Activated naive CD4-positive, alpha-beta T cell treated with Interleukin-2 at 50 U/mL for 16 hours (primary cell): Measurements from ENCODE around the gene SEZ6L.

Source experiments
- DNase-seq: peaks from one replicate; pipeline ENCODE4 v3.0.0-alpha.2; 2020

The SEZ6L gene

DNA sequence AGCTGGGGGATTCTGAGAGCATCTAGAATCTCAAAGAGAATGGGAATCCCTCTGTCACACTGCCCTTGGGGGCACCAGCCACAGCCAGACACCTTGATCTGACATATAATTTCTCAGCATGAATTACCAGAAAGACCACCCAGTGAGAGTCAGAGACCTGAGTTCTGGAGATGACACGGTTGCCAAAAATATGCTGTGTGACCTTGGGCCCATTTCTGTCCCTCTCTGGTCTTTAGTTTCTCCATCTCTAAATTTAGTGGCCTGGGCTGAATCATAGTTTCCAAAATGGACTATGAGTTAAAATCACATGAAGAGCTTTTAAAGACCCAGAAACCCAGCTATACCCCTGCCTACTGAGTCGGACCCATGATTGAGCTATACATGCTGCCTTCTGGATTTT lies 15.9 kb downstream of the SEZ6L start:
- DNase-seq: no peak

DNA sequence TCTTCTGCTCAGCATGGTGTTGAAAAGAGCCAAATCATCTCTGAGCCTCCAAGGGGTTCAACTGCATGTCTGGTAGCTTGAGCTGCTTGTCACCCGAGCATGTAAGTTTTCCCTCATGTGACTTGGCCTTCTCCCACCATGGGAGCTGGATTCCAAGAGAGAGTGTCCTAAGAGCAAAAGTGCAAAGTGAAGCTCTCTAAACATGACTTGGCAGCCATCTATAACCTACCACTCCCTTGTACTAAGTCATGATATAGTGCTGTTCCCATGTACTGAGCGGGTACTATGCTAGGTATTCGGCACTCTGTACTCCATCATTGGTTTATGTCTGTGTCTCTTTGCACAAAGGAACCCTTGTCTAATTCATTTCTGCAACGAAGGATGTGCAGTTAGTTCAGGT lies 19.1 kb downstream of the SEZ6L start:
- DNase-seq: no peak

DNA sequence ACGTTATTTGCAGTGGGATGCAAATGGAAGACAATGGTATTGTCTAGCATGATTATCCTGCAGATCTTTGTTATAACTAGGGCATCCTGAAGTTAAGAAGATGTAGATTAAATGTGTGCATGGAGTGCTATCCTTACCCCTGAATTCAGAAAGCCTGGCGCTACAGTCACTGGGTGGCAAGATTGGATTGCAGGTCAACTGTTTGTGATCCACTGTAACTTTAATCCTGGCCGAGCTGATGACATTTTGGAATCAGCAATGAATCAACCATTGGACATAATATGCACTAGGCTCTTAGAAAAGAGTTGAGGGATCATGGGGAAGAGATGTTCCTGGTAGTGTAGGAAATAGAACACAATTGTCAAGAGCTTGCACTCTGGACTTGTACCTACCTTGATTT lies 25.1 kb downstream of the SEZ6L start:
- DNase-seq: no peak

DNA sequence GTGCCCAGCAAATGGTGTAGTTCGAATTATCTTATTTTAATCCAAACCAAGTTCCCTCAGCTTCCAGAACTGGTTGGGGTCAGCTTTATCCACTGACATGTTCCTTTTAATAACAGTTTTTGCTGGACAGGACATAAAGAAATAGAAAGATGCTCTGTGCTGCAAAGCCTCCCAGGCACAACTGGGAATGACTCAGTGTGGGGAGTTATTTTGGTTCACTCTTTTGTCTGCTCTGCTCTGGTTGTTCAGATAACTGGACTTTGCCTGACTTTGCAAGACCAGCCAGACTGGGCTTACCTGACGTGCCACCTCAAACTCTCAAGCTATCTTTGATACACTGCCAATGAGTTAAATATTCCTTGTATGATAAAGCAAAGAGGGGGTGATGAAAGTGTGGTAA lies 25.6 kb downstream of the SEZ6L start:
- no peak for DNase-seq

DNA sequence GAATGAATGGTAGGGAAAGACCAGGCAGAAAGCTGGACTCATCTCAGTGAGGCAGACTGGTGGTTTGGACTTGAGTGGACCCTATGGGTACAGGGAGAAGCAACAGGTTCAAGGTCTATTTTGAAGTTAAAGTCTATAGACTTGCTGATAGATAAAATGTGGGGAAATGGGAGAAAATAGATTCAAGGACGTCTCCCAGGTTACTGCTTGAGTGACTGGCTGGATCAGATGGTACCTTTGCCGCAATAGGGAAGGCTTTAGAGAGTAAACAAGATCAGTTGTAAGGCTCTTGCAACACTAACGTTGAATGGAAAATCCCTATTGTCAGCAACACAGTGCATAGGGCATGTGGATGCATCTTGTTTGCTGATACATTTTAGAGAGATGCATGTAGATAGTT lies 27.4 kb downstream of the SEZ6L start:
- DNase-seq: no peak

DNA sequence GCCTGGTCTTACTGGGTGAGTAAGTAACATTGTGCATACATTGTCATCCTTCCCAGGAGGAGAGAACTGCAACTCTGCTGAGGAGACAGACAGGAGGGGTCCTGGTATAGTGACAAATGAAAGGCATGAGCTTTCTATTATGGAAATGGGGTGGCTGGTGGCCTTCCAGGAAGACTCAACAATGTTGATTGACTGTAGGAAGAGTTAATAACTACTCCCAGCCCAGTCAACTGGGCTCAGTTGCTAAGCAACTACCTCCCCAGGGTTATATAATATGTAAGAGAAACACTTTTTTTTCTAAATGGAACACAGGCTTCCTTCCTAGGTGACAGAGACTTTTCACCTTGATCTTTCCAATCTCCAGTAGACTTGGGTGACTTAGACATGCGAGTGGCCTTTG lies 28.2 kb downstream of the SEZ6L start:
- no peak for DNase-seq

DNA sequence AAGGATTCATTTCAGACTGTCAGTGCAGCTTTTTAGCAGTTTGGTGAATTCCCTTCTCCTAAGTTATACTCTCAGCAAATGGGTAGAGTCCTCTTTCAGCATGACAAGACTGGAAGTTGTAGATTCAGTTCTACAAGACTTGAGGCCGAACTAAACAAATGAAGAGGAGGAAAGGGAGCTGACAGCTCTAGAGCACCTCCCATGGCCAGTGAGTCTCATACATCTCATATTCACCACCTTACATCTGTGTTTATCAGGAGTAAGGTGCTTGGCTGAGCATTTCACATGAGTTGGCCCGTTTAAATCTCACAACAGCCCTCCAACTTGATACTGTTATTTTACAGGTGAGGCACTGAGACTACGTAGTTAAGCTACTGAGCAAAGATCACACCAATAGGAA lies 30.4 kb downstream of the SEZ6L start:
- DNase-seq: no peak

DNA sequence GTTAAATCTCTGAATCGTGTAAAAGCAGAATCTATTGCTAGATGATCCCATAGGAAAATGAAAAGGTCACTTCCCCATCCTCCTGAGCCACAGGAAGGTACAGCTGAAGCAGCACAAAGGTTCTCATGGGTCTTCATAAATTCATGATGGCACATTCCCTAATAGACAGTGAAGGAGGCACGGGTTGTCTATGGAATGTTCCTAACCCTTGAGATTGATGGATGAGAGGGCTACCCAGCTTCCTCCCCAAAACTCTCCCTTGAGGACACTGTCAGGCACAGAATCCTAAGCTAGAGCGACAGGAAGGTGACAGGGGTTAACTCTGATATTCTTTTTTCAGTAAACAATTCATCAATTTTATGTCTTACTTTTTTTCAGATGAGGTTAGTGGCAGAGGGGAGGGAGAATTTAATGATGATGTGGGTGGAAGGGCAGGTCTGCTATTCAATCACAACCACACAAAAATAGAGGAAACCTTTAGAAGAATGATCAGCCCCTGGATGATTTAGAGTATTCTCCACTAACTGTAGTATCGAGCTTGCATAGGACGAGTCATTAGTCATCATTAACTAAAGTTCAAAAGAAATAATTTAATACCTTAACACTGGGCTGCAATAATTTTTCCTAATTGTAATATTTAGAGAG lies 33.1 kb downstream of the SEZ6L start:
- no peak for DNase-seq

DNA sequence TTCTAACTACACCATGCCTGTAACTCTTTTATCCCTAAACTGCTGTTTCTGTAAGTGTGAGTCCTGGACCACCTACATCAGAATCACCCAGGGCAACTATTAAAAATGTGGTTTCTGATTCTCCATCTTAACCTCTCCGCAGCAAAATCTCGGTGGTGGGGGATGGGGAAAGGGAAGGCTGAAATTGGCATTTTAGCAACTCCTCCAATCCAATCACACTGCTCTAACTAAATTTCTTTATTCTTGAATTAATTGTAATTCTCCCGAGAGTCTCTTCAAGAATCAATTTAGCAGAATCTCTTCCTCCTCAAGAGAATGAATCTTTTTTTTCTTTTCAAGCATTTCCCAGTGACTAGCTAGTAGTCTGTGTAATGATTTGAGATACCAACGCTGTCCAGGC lies 36.2 kb downstream of the SEZ6L start:
- DNase-seq: no peak

DNA sequence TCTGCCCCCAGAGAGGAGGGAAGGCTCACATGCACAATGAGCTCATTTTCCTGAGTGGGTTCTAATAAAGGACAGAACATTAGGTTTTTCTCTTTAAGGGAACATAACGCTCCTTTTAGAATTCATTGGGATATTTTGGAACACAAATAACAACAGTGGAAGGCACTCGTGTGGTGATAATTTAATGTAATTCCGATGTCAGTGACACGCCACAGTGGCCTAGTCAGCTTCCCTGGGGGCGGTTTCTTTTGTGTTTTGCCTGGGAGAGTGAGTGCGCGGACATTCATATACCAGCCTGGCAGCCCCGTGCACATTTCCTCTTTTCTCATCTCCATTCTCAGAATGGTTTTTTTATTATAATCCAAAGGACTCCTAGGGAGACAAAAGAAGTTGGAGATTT lies 41.1 kb downstream of the SEZ6L start:
- no peak for DNase-seq

DNA sequence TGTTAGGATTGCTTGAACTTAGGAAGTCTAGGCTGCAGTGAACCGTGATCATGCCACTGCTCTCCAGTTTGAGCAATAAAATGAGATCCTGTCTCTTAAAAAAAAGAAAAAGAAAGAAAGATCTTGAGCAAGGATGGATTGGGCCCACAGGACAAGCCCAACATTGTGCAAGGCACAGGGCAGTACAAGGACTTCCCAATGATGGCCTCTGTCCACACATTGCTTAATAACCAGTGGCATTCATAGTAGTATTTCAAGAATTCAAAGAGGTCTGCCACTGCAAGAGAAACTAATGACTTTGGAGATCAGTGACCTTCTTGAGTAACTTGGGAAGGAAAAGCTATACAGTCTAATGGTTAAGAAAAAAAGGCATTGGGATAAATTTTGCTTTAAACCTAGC lies 44.6 kb downstream of the SEZ6L start:
- no peak for DNase-seq

DNA sequence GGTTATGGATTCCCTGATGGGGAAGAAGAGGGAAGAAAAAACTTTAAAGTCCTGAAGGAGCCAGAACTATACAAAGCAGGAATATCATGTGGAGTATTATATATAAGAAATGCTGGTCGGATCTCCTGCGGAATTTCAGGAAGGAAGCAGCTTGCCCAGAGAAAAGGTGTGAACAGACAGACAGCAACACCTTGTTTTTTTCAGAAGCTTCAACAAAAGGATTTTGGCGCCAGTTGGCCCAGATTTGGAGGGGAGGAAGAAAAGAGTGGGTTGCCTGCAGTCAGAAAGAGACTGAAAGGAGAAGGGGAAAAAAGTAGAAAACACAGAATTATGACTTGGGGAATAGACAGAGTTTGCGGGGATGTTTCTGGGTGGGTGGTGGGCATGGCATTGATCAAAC lies 45.2 kb downstream of the SEZ6L start:
- no peak for DNase-seq

DNA sequence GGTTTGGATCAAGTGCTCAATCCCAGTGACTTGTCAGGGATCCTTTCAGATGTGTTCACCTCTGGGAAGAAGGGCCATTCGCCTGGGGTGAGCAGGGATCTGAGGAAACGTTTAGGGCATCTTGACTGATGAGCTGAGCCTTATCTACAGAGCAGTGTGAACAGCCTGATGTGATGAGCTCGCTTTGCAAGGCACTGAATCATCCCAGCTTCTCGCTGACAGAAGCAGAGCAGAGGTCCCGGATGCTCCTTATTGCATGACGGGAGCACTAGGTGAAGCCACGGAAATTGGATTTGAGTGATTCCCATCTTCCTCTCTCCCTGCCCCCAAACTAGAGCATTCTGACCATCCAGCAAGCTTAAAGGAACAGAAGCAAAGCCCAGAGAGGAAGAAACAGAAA lies 46.5 kb downstream of the SEZ6L start:
- no peak for DNase-seq

DNA sequence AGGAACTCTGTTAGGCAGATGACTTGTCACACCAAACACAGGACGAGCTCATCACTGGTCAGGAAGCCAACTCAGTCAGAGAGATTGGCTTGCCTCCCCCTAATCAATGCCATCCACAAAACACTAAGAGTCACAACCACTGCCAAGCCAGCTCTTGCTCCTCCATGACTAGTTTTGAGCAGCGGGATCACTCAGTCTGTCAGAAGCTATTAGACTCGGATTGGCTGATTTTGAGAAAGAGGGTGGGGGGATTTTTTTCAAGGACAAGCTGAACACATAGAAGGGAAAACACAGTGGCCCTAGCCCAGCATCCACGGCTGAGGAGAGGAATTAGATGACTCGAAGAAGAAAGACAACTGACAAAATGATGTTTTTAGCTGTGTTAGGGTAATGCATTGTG lies 55.9 kb downstream of the SEZ6L start:
- no peak for DNase-seq

DNA sequence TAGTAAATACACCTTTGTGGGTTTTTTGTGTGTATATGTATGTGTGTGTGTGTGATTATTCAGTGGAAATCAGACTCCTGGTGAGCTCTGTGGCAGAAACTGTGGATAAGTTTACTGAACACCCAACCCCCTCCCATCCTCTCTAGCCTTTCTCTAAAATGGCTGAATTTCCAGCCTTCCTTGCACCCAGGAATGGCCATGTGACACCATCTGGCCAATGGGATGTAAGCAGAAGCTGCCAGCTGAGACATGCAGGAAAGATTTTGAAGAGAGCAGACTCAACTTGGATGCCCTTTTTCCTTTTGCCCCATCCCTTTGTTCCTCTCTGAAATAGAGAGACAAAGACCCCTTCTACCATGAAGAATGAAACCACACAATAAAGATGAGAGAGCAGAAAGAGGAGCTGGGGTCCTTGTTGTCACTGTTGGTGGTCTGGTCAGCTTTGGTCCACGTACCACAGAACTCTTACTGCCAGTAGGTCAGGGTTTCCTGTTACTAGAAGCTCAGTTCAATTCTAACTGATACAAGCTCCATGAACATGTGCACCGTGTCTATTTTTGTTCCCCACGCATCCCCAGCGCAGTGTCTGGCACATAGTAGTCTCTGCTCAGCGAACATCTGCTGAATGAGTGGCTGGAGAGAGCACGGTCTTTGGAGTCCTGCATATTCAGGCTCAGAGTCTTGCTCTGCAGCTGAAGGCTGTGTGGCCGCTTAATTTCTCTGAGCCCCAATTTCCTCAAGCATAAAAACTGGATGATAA lies 57.5 kb downstream of the SEZ6L start:
- no peak for DNase-seq

DNA sequence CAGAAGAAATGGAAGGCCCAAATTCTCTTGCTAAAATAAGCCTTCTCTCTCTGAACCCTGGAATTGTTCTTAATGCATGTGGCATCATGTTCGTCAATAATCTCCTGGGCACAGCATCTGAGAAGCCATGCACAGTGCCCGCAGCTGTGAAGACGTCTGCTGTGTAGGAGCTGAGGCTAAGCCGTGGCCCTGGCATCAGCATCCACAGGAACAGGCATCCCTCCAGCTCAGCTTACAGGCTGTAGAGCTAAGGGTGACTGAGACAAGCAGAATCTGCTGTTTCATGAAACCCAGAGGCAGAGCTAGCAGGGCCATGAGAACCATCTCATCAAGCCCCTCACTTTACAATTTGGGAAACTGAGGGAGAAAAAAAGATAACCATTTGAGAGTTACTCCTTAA lies 60.6 kb downstream of the SEZ6L start:
- no peak for DNase-seq

DNA sequence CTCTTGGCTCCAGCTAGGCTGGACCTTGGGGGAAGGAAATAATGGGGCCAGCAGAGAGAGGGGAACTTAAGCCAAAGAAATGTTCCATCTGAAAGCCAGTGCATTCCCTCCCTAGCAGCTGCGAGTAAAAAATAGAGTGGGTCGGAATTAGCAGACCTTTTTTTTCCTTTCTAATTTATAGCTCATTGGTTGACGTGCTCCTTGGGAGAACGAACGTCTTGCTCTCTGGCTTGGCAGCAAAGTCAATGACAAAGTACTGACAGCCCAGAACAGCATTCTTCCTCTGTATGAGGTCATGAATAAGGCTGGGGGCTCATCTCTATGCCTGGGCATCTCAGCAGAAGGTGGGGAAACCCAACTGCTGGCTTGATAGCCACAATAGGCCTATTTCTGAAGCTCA lies 65.0 kb downstream of the SEZ6L start:
- DNase-seq: no peak

DNA sequence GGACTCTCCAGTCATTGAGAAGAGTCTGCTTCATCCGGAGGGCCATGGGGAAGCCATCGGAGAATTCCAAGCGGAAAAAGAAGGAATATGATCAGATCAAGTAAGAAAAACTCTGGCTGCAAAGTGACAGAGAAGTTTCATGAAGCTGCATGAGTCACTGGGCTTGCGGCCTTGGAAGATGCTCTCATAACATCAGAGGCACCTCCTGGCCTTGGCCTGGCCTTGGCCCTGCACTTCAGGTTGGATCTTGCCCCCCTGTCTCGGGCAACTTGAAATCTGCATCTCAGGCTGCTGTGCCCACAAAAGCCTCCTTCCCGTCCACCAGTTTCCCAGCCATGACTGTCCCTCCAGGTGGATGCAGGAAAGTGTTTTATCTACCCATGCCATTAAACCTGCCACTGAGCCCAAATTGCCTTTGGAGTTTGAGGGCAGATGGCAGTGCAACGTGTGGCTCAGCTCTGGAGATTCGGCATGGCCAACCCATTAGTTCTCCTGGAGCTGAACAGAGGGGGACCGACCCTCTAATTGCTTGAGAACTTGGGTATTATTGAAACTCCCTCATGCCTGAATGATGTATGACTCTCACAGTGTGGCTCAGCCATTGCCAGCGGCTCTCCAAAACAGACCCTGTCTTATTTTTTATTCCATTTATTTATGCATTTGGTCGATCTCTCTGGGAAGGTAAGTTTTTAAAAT lies 66.7 kb downstream of the SEZ6L start:
- no peak for DNase-seq

DNA sequence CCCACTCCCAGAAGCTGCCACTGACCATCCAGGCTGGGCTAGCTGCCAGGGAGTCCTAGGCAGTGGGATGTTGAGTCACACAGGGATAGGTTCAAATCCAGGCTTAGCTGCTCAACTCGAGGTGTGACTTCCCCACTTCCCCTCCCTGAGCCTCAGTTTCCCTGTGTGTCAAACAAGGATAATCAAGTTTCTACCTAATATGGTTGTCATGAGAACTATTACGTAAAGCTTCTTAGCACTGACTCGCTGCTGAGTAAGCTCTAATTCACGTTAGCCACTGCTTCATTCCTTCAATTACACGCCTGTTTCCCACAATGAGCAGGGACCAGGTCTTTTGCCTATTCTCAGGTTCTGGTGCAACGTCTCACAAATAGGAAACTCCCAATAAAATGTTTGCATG lies 67.7 kb downstream of the SEZ6L start:
- DNase-seq: no peak

DNA sequence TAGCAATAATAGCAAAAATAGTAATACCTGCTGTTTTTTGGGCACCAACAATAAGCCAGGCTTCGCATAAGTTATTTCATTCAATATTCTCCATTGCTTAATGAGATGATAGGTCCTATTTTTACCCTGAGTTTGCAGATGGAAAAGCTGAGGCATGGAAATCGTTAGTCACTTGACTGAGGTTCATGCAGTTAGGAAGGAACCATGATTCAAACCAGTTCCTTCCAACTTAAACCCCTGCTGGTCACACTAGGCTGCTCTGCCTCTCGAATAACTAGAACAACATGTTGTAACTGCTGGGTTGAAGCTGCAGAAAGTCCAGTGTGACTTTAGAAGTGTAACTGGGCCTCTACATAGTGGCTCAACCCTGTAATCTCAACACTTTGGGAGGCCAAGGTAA lies 69.3 kb downstream of the SEZ6L start:
- no peak for DNase-seq

DNA sequence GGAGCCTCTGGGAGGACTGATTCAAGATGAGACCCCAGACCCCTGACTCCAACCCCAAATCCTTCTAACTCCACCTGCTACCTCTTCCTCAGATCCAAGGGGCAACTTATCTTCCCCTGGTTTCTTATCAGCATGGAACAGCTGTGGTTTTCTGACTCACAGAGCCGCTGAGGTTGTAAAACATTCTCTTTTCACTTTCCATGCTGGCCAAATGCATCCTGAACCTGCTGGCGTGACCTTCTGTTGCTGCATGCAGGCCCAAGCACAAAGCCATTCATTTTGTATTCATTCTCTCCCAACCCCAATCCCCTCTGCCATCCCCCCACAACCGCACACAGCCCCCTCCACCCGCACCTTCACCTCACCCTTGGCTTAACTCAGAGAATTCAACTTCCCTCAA lies 70.3 kb downstream of the SEZ6L start:
- DNase-seq: no peak

DNA sequence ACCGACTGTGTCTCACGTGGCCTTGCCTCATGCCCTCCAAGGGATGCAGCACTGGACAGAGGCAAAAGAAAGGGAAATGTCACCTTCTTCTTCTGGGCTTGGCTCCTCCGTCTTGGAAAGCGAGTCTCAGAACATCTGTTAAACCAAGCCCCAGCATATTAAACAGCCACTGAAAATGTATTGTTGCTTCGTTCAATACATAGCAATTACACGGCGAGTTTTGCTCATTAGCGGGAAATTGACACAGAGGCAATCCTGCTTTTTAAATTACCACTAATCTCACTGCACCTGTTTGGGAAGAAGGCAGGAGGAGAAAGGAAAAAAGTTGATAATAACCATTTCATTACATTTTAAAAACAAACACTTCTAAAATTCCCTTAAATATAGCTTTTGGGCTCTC lies 72.1 kb downstream of the SEZ6L start:
- no peak for DNase-seq

DNA sequence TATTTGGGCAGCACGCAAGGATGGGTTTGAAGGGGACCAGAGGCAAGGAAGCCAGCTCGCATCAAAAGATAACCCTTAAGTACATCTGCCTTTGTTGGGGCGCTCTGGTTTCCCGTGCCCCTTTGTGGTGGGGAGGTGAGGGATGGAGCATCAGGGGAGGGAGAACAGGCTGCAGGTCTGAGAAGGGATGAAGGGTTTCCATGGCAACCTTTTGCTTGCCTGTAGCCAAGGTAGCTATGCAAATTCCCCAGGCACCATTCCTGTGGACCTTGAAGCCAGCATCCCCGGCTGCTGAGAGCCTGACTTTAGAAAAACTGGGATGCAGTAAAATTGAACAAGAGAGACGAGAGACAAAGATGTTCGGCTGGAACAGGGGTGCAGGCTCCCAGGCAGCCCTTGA lies 75.7 kb downstream of the SEZ6L start:
- no peak for DNase-seq

DNA sequence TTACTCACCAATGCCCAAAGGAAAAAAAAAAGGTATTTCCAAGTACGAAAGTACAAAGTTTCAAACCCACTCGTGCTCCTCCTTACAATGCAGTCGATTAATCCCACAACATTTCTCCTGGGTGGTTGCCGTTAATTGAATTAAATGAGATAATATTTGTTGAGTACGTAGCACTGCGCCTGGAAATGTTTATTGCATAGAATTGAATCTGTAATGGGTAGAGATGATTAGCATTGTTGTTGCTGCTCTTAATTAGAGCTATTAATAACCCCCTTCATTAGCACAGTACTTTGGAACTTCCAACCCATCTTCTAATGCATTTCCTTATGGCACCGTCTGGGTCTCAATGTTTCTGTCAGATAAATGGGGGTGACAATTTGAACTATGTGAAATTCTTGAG lies 77.3 kb downstream of the SEZ6L start:
- no peak for DNase-seq

DNA sequence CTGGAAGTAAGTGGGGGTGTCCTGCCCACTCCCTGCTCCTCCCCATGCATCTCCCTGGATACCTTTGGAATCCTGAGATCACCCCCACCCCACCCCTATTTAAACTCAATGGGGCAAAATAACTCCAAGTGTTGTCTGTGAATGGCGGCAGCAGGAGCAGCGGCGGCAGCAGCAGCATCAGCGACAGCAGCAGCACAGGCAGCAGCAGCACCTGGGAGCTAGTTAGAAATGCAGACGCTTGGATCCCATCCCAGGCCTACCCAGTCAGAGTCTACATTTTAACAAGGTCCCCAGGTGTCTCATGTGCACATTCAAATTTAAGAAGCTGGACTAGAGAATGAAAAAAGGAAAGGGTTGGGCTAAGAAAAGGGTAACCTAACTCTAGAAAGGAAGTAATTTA lies 82.6 kb downstream of the SEZ6L start:
- DNase-seq: no peak
